KMS-11 (cell line): ENCODE results near the gene SCG2.

Experiments used
- H2AFZ ChIP-seq: fragments of 200-600 bp; sonication (generic); 2 replicates; pipeline ENCODE4 v1.6.1; 2016; ENCODE audit warnings: antibody characterized with exemption, mixed run types, low read depth
- H3K27ac ChIP-seq: fragments of 200-600 bp; sonication (generic); 2 replicates; pipeline ENCODE4 v1.6.1; 2016; ENCODE audit warnings: mild to moderate bottlenecking, mixed run types
- H3K27me3 ChIP-seq: fragments of 200-600 bp; sonication (generic); 2 replicates; pipeline ENCODE4 v1.6.1; 2017; ENCODE audit warnings: mild to moderate bottlenecking, low read depth, mixed run types, moderate library complexity; ENCODE audit not compliant: insufficient read depth
- H3K36me3 ChIP-seq: fragments of 200-600 bp; sonication (generic); 2 replicates; pipeline ENCODE4 v1.6.1; 2017; ENCODE audit warnings: mild to moderate bottlenecking, mixed run types; ENCODE audit not compliant: insufficient read depth
- H3K4me1 ChIP-seq: fragments of 200-600 bp; sonication (generic); 2 replicates; pipeline ENCODE4 v1.6.1; 2016; ENCODE audit warnings: mild to moderate bottlenecking, low read depth, mixed run types; ENCODE audit not compliant: poor library complexity, severe bottlenecking
- H3K4me2 ChIP-seq: fragments of 200-600 bp; sonication (generic); 2 replicates; pipeline ENCODE4 v1.7.0; 2016; ENCODE audit warnings: mild to moderate bottlenecking, mixed run types
- H3K4me3 ChIP-seq: fragments of 200-600 bp; sonication (generic); IDR thresholded peaks from 2 replicates; pipeline ENCODE4 v1.6.1; 2017; ENCODE audit warnings: low read depth, low read length, mixed read lengths; ENCODE audit not compliant: insufficient read depth
- H3K79me2 ChIP-seq: fragments of 200-600 bp; sonication (generic); 2 replicates; pipeline ENCODE4 v1.6.1; 2016; ENCODE audit warnings: low read depth, mixed run types; ENCODE audit not compliant: insufficient read depth
- H3K9ac ChIP-seq: fragments of 200-600 bp; sonication (generic); 2 replicates; pipeline ENCODE4 v1.6.1; 2016; ENCODE audit warnings: mild to moderate bottlenecking, mixed run types
- H4K20me1 ChIP-seq: fragments of 200-600 bp; sonication (generic); 2 replicates; pipeline ENCODE4 v1.6.1; 2016; ENCODE audit warnings: mild to moderate bottlenecking, mixed run types; ENCODE audit not compliant: insufficient read depth
- TF ChIP-seq, protein P1 (sequence below): fragments of 200-600 bp; sonication (generic); conservative IDR thresholded peaks from 2 replicates; pipeline ENCODE4 v1.6.1; 2017; ENCODE audit warnings: low read depth, mild to moderate bottlenecking, antibody characterized with exemption, low read length, moderate library complexity, mixed read lengths

The SCG2 gene

DNA sequence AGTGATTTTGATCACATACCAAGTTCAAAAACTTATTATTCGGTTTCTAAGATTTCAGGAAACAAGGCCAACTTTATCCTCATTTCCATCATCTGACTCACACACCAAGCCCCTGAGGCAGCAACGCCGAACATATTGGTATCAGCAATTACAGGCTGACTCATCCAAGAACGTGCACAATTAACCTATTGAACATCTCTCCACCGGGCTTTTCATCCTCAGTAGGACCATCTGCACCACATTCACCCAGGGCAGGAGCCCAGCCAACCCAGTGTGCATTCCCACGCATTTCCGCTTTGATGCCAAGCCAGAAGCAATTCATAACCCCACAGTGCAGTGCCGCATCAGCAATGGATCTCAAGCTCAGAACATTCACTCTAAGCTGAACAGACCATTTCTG is 52.9 kb downstream of the SCG2 start:
- TF ChIP-seq, protein P1, sequence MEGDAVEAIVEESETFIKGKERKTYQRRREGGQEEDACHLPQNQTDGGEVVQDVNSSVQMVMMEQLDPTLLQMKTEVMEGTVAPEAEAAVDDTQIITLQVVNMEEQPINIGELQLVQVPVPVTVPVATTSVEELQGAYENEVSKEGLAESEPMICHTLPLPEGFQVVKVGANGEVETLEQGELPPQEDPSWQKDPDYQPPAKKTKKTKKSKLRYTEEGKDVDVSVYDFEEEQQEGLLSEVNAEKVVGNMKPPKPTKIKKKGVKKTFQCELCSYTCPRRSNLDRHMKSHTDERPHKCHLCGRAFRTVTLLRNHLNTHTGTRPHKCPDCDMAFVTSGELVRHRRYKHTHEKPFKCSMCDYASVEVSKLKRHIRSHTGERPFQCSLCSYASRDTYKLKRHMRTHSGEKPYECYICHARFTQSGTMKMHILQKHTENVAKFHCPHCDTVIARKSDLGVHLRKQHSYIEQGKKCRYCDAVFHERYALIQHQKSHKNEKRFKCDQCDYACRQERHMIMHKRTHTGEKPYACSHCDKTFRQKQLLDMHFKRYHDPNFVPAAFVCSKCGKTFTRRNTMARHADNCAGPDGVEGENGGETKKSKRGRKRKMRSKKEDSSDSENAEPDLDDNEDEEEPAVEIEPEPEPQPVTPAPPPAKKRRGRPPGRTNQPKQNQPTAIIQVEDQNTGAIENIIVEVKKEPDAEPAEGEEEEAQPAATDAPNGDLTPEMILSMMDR, result no peak
- Histone ChIP-seq H3K79me2 (no peaks in the 10 kb centered on the region), H4K20me1 (no peaks in the 10 kb centered on the region), H3K4me2 (no peak overlapping the region), H3K9ac (no peak overlapping the region), H3K27me3 (no peaks in the 10 kb centered on the region), H3K4me3 (no peak overlapping the region), H3K4me1 (no peaks in the 10 kb centered on the region), H3K27ac (no peak overlapping the region), H2AFZ (no peak overlapping the region), H3K36me3 (no peaks in the 10 kb centered on the region)

DNA sequence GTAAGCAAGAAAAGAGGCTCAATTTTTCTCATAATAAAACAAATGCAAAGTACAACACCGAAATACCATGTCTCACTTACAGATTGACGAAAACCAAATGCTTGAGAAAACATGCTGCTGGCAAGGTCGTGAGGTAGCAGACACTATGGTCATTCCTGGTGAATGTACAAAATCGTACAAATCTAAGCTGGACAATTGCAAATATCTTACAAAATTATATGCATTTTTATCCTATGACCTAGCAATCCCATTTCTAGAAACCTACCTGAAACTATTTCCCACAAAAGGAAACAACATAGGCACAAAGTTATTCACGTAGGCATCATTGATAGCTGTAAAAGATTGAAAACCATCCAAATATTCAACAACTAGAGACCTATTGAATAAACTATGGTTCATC is 54.0 kb downstream of the SCG2 start:
- no peaks in the 10 kb centered on the region for H3K4me1 ChIP-seq
- H3K36me3 ChIP-seq, result no peaks in the 10 kb centered on the region
- no peak overlapping the region for H2AFZ ChIP-seq
- no peak overlapping the region for H3K4me3 ChIP-seq
- H3K27me3 ChIP-seq, result no peaks in the 10 kb centered on the region
- no peak overlapping the region for H3K9ac ChIP-seq
- H4K20me1 ChIP-seq, result no peaks in the 10 kb centered on the region
- TF ChIP-seq, protein P1, result no peak
- no peak overlapping the region for H3K4me2 ChIP-seq
- no peak overlapping the region for H3K27ac ChIP-seq
- no peaks in the 10 kb centered on the region for H3K79me2 ChIP-seq
